Measurements from ENCODE around the gene CNN3. TPM values are rescaled to one million over a fixed set of nuclear protein-coding genes. Genes with fewer than 3 reads are reported as not detected.

CNN3 gene
- total and polyA plus RNA-seq, 2 donors (not counting 3 experiments of a cell fraction or from before 2014, with no cell fraction given) = 174 to 392 TPM

- H3K9me1 ChIP-seq (replicated peaks; ENCODE audit: control insufficient read depth, extremely low read depth, insufficient read depth, low read length) = no peaks in the 10 kb centered on the region
- H3K4me1 ChIP-seq (ENCODE audit: control insufficient read depth, extremely low read depth, insufficient read depth, low read length) = peaks cover 19% of the 10 kb centered on the region
- H4K20me1 ChIP-seq (replicated peaks; ENCODE audit: control insufficient read depth, extremely low read depth, insufficient read depth, low read length) = no peaks in the 10 kb centered on the region
- H3K79me2 ChIP-seq (ENCODE audit: control insufficient read depth, insufficient read depth, low read length) = no peaks in the 10 kb centered on the region
- CTCF ChIA-PET = no interaction called here
- no peak for FAIRE-seq
- no peak overlapping the region for H3K4me2 ChIP-seq (ENCODE audit: insufficient read depth, low read length)
- H3K36me3 ChIP-seq (ENCODE audit: control insufficient read depth in 2 of 2, extremely low read depth in 1 of 2, insufficient read depth in 2 of 2, low read length in 2 of 2) = no peaks in the 10 kb centered on the region
- no peak overlapping the region for H2AFZ ChIP-seq (ENCODE audit: low read depth, low read length)
- no peaks in the 10 kb centered on the region for H3K9me3 ChIP-seq (replicated peaks; ENCODE audit: control insufficient read depth, insufficient read depth, low read length)
- dilution Hi-C loops (cut with MboI; ENCODE audit: extremely low pct_ligation_motif_present, low sequenced_read_pairs) = no loop called here
- H3K27ac ChIP-seq (ENCODE audit: insufficient read depth, low read depth, low read length) = no peak overlapping the region
- intact Hi-C loops (cut with micrococcal nuclease) = no loop called here
- no peak overlapping the region for H3K9ac ChIP-seq (replicated peaks; ENCODE audit: extremely low read depth, insufficient read depth, low read length)
- TF ChIP-seq POLR2A (IDR thresholded peaks at IDR 0.05; ENCODE audit: low read depth, low read length) (no peak), POLR2AphosphoS5 (IDR thresholded peaks at IDR 0.05; ENCODE audit: insufficient read depth, low read depth, low read length) (no peak), FOS (IDR thresholded peaks at IDR 0.05; ENCODE audit: borderline replicate concordance, insufficient read depth, low read length) (peak; percentile 18), GATA2 (IDR thresholded peaks at IDR 0.05; ENCODE audit: insufficient read depth, insufficient read length, low read depth, low read length) (peak; percentile 52), MYC (IDR thresholded peaks at IDR 0.05; ENCODE audit: low read depth, low read length) (no peak)
- peak; percentile 22 for DNase-seq (ENCODE audit: low read depth, low spot score)
- no peak overlapping the region for H3K4me3 ChIP-seq (replicated peaks in 1 of 3; ENCODE audit: insufficient read depth in 1 of 3, low read depth in 1 of 3, low read length in 3 of 3)
- no TSS peak for BruUV-seq (replicated peaks)
- POLR2A ChIA-PET = no interaction called here
- H3K27me3 ChIP-seq (ENCODE audit: control insufficient read depth in 2 of 2, insufficient read depth in 2 of 2, low read length in 2 of 2) = no peaks in the 10 kb centered on the region
These were observed 23.1 kb upstream of the CNN3 start for GRCh38 chr1:94949681-94950661.

- H3K27me3 ChIP-seq (ENCODE audit: control insufficient read depth in 2 of 2, insufficient read depth in 2 of 2, low read length in 2 of 2) = no peaks in the 10 kb centered on the region
- H2AFZ ChIP-seq (ENCODE audit: low read depth, low read length) = no peak overlapping the region
- no peaks in the 10 kb centered on the region for H4K20me1 ChIP-seq (replicated peaks; ENCODE audit: control insufficient read depth, extremely low read depth, insufficient read depth, low read length)
- H3K4me3 ChIP-seq (replicated peaks in 1 of 3; ENCODE audit: insufficient read depth in 1 of 3, low read depth in 1 of 3, low read length in 3 of 3) = no peak overlapping the region
- no peak overlapping the region for H3K9ac ChIP-seq (replicated peaks; ENCODE audit: extremely low read depth, insufficient read depth, low read length)
- FAIRE-seq (no peak), DNase-seq (ENCODE audit: low read depth, low spot score) (no peak)
- H3K27ac ChIP-seq (ENCODE audit: insufficient read depth, low read depth, low read length) = no peak overlapping the region
- no peak overlapping the region for H3K4me2 ChIP-seq (ENCODE audit: insufficient read depth, low read length)
- CTCF ChIA-PET = interaction anchor here (0.6 to 2.6 kb wide), 4 partner anchors 16 to 94 kb away, joined by 3 to 8 read pairs (median 4); no protein-coding TSS in a partner anchor
- no peak for TF ChIP-seq MYC (IDR thresholded peaks at IDR 0.05; ENCODE audit: low read depth, low read length)
- TF ChIP-seq CTCF (IDR thresholded peaks at IDR 0.05; ENCODE audit: extremely low read depth in 1 of 2, insufficient read depth in 1 of 2, low read depth in 1 of 2, low read length in 2 of 2) = no peak
- TF ChIP-seq JUN (IDR thresholded peaks at IDR 0.05; ENCODE audit: borderline replicate concordance, insufficient read depth, insufficient read length, low read depth) = no peak
- no peak for TF ChIP-seq MAX (IDR thresholded peaks at IDR 0.05; ENCODE audit: insufficient read depth, insufficient read length)
- TF ChIP-seq EZH2 (IDR thresholded peaks at IDR 0.05; ENCODE audit: borderline replicate concordance, low read depth, low read length, severe bottlenecking) = no peak
- no peak for TF ChIP-seq FOS (IDR thresholded peaks at IDR 0.05; ENCODE audit: borderline replicate concordance, insufficient read depth, low read length)
- TF ChIP-seq POLR2A (IDR thresholded peaks at IDR 0.05; ENCODE audit: low read depth, low read length) = no peak
- TF ChIP-seq POLR2AphosphoS5 (IDR thresholded peaks at IDR 0.05; ENCODE audit: insufficient read depth, low read depth, low read length) = no peak
- no peak for TF ChIP-seq GATA2 (IDR thresholded peaks at IDR 0.05; ENCODE audit: insufficient read depth, insufficient read length, low read depth, low read length)
- no peaks in the 10 kb centered on the region for H3K79me2 ChIP-seq (ENCODE audit: control insufficient read depth, insufficient read depth, low read length)
- no peaks in the 10 kb centered on the region for H3K9me1 ChIP-seq (replicated peaks; ENCODE audit: control insufficient read depth, extremely low read depth, insufficient read depth, low read length)
- POLR2A ChIA-PET = no interaction called here
- no peaks in the 10 kb centered on the region for H3K9me3 ChIP-seq (replicated peaks; ENCODE audit: control insufficient read depth, insufficient read depth, low read length)
- intact Hi-C loops (cut with micrococcal nuclease) = loop anchor here (2.0 kb wide), 1 partner anchor 13 kb away; no protein-coding TSS in a partner anchor
- dilution Hi-C loops (cut with MboI; ENCODE audit: extremely low pct_ligation_motif_present, low sequenced_read_pairs) = no loop called here
- no peaks in the 10 kb centered on the region for H3K36me3 ChIP-seq (ENCODE audit: control insufficient read depth in 2 of 2, extremely low read depth in 1 of 2, insufficient read depth in 2 of 2, low read length in 2 of 2)
- BruUV-seq (replicated peaks) = no TSS peak
- H3K4me1 ChIP-seq (ENCODE audit: control insufficient read depth, extremely low read depth, insufficient read depth, low read length) = peaks cover 6% of the 10 kb centered on the region
These were observed 20.5 kb upstream of the CNN3 start for GRCh38 chr1:94947437-94947836.

All from endothelial cell of umbilical vein (primary cell).